GM19463 (cell line): ENCODE results near the gene SLX9.
A peak's percentile ranks its signal among the peaks of the same experiment; 100 is the strongest.
"Not testable (repeated sequence)": the region's sequence is repeated elsewhere in the genome, so short reads cannot be mapped to it uniquely, and the experiment has no call there.

Experiments used
- ATAC-seq: cut with Tn5 transposase; IDR thresholded peaks from one replicate; pipeline ENCODE4 v1.9.1; 2021; ENCODE audit warnings: mild to moderate bottlenecking, moderate library complexity; ENCODE audit not compliant: unreplicated experiment

SLX9 gene

GRCh38 chr21:44914176-44914874 is 25.5 kb upstream of the SLX9 start:
- no peak for ATAC-seq

GRCh38 chr21:44916965-44917364 is 22.9 kb upstream of the SLX9 start:
- ATAC-seq = no peak

GRCh38 chr21:44917446-44918106 is 22.3 kb upstream of the SLX9 start:
- ATAC-seq = no peak

- no peak for ATAC-seq
Measured at GRCh38 chr21:44918107-44918470, 21.7 kb upstream of the SLX9 start.

- ATAC-seq = no peak
Measured at GRCh38 chr21:44918581-44919033, 21.2 kb upstream of the SLX9 start.

GRCh38 chr21:44919111-44919912 is 20.5 kb upstream of the SLX9 start:
- no peak for ATAC-seq

- ATAC-seq = peak; percentile 21
Measured at GRCh38 chr21:44919913-44920693, 19.7 kb upstream of the SLX9 start.

- peak; percentile 84 for ATAC-seq
Measured at GRCh38 chr21:44920694-44921604, 18.9 kb upstream of the SLX9 start, which contains the start of gene ITGB2. ITGB2 (minus strand) TSS chr21:44920899; CDS start chr21:44910782, 10,117 bp downstream.

- ATAC-seq = no peak
Measured at GRCh38 chr21:44921928-44922327, 17.9 kb upstream of the SLX9 start.

- no peak for ATAC-seq
Measured at GRCh38 chr21:44923480-44924084, 16.2 kb upstream of the SLX9 start.

GRCh38 chr21:44924606-44925377 is 15.0 kb upstream of the SLX9 start:
- no peak for ATAC-seq

GRCh38 chr21:44925378-44925755 is 14.5 kb upstream of the SLX9 start:
- no peak for ATAC-seq

- no peak for ATAC-seq
Measured at GRCh38 chr21:44926331-44927101, 13.3 kb upstream of the SLX9 start.

- no peak for ATAC-seq
Measured at GRCh38 chr21:44927259-44927586, 12.6 kb upstream of the SLX9 start.

GRCh38 chr21:44927587-44928461 is 12.0 kb upstream of the SLX9 start:
- peak; percentile 60 for ATAC-seq

GRCh38 chr21:44928500-44929241 is 11.2 kb upstream of the SLX9 start:
- ATAC-seq = not testable (repeated sequence)
